ENCODE measurements around the gene B4GALT5.

DNA sequence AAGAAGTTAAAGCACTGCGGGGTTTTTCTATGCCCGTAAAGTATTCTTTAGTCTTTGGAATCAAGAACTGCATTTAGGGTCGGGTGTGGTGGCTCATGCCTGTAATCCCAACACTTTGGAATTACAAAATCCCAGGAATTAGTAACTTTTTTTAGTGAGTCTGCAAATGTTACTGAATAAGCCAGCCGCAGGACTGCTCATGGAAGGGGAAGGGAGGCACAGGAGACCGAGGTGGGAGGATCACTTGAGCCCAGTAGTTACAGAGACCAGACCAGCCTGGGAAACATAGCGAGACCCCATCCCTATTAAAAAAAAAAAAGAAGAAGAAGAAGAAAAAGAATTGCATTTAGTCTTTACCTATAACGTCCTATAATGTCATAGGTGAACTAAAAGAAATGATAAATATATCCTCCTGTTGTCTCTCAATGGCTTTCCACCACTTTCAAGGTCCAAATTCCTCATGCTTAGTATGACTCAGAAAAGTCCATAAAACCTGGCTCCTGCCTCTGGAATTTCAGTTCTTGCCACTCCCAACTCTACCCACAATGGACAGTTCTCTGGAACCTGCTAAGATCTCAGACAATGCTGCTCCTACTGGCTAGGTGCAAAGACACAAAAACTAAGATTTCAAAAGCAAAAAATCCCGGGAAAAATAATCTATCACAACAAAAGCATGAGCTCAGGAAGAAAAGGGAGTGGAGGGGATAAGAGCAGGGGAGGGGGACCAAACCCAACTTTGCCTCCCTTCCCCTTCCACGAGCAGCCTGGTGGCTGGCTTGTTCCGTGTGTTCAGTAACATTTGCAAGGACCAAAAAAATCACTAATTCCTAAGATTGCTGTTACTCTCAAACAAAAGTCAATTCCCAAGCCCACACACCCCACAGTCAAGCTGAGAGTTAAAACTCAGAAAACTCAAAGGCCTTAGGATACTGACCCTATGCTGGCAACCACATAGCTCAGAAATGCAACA, 39.0 kb downstream of the B4GALT5 start:
- TF ChIP-seq CBX2 (IDR thresholded peaks at IDR 0.05; ENCODE audit: borderline replicate concordance, low read depth) = no peak
- TF ChIP-seq POLR2A (IDR thresholded peaks at IDR 0.05; ENCODE audit: low read length) = no peak
- TF ChIP-seq EP300 (IDR thresholded peaks at IDR 0.05) = no peak
- TF ChIP-seq HEYL (CRISPR knock-in tag; IDR thresholded peaks at IDR 0.05) = no peak
- 0 out of 3 replicates have a peak, but pooled peaks have one; percentile 44 for TF ChIP-seq BCL3 (IDR thresholded peaks at IDR 0.05)
- no peak for TF ChIP-seq CHD2 (IDR thresholded peaks at IDR 0.05; ENCODE audit: low read length, partially characterized antibody)
- no peak; the same call in 2 of the 3 replicates for TF ChIP-seq CTCF (IDR thresholded peaks at IDR 0.05)
- TF ChIP-seq MYC (IDR thresholded peaks at IDR 0.05; ENCODE audit: borderline replicate concordance, low read length) = no peak
- TF ChIP-seq MAZ (IDR thresholded peaks at IDR 0.05; ENCODE audit: borderline replicate concordance, low read depth, low read length) = no peak
- no peak for TF ChIP-seq TP53 (CRISPR knock-in tag; IDR thresholded peaks at IDR 0.05)
- TF ChIP-seq, protein P1, sequence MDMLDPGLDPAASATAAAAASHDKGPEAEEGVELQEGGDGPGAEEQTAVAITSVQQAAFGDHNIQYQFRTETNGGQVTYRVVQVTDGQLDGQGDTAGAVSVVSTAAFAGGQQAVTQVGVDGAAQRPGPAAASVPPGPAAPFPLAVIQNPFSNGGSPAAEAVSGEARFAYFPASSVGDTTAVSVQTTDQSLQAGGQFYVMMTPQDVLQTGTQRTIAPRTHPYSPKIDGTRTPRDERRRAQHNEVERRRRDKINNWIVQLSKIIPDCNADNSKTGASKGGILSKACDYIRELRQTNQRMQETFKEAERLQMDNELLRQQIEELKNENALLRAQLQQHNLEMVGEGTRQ (IDR thresholded peaks at IDR 0.05) = no peak
- no peak for TF ChIP-seq BHLHE40 (IDR thresholded peaks at IDR 0.05; ENCODE audit: low read depth, low read length)

All from A549 (cell line).